NCI-H2081 treated with DMSO at 0.1 percent for 48 hours (cell line): ENCODE data around the gene LPCAT1.
"Not testable (repeated sequence)": the region's sequence is repeated elsewhere in the genome, so short reads cannot be mapped to it uniquely, and the experiment has no call there.

Experiments used
- DNase-seq: peaks from one replicate; lab custom pipeline; 2025; lab: John Stamatoyannopoulos, UW

LPCAT1 gene

GRCh38 chr5:1522601-1523479 lies 920 bp downstream of the LPCAT1 start:
- DNase-seq, result no peak

- DNase-seq, result no peak
These were observed 1.8 kb downstream of the LPCAT1 start for GRCh38 chr5:1521671-1522600.

- no peak for DNase-seq
These were observed 2.8 kb downstream of the LPCAT1 start for GRCh38 chr5:1520791-1521453.

- no peak for DNase-seq
These were observed 4.0 kb downstream of the LPCAT1 start for GRCh38 chr5:1519631-1520210.

GRCh38 chr5:1517838-1518237 lies 5.9 kb downstream of the LPCAT1 start:
- DNase-seq, result no peak

- no peak for DNase-seq
These were observed 6.9 kb downstream of the LPCAT1 start for GRCh38 chr5:1516615-1517601.

- DNase-seq, result no peak
These were observed 7.7 kb downstream of the LPCAT1 start for GRCh38 chr5:1515921-1516571.

GRCh38 chr5:1515311-1515920 lies 8.3 kb downstream of the LPCAT1 start:
- no peak for DNase-seq

GRCh38 chr5:1514819-1515310 lies 8.9 kb downstream of the LPCAT1 start:
- not testable (repeated sequence) for DNase-seq

- no peak for DNase-seq
These were observed 9.5 kb downstream of the LPCAT1 start for GRCh38 chr5:1514027-1514818.

GRCh38 chr5:1513326-1514026 lies 10.3 kb downstream of the LPCAT1 start:
- DNase-seq, result no peak

- no peak for DNase-seq
These were observed 11.0 kb downstream of the LPCAT1 start for GRCh38 chr5:1512541-1513291.

GRCh38 chr5:1511651-1512540 lies 11.9 kb downstream of the LPCAT1 start:
- no peak for DNase-seq

GRCh38 chr5:1511048-1511447 lies 12.7 kb downstream of the LPCAT1 start:
- DNase-seq, result no peak

- DNase-seq, result no peak
These were observed 13.1 kb downstream of the LPCAT1 start for GRCh38 chr5:1510631-1511030.

GRCh38 chr5:1510151-1510561 lies 13.6 kb downstream of the LPCAT1 start:
- no peak for DNase-seq
